Large intestine (tissue), 3 donors: ENCODE data around the gene HNF1B. TPM values are rescaled to one million over a fixed set of nuclear protein-coding genes. Genes with fewer than 3 reads are reported as not detected.
"Not testable (repeated sequence)": the region's sequence is repeated elsewhere in the genome, so short reads cannot be mapped to it uniquely, and the experiment has no call there.

Experiments
- DNase-seq, 2 donors: peaks; one replicate each; pipeline versions ENCODE4 v3.0.0 to v3.0.0-alpha.2; 2013
- H3K27ac ChIP-seq: one replicate; pipeline ENCODE4 v1.5.1; 2013; ENCODE audit warnings: low read length
- H3K27me3 ChIP-seq: 2 replicates; pipeline ENCODE4 v1.6.1; 2013; ENCODE audit warnings: low read length; ENCODE audit not compliant: control insufficient read depth, insufficient read depth
- H3K36me3 ChIP-seq: 2 replicates; pipeline ENCODE4 v1.6.1; 2013; ENCODE audit warnings: low read length; ENCODE audit not compliant: control insufficient read depth, insufficient read depth
- H3K4me1 ChIP-seq: one replicate; pipeline ENCODE4 v1.6.1; 2013; ENCODE audit warnings: low read length; ENCODE audit not compliant: control insufficient read depth, insufficient read depth
- H3K4me3 ChIP-seq: one replicate; pipeline ENCODE4 v1.5.1; 2013; ENCODE audit warnings: low read length
- H3K9me3 ChIP-seq: one replicate; pipeline ENCODE4 v1.6.1; 2013; ENCODE audit warnings: mild to moderate bottlenecking, low read depth, low read length, moderate library complexity; ENCODE audit not compliant: control insufficient read depth
- WGBS: methylation state at CpG from one replicate; pipeline ENCODE4 v1.1.5; 2013; ENCODE audit warnings: low lambda C conversion rate; ENCODE audit not compliant: insufficient coverage; 5-methylcytosine and 5-hydroxymethylcytosine counted together
- polyA plus RNA-seq: library from polyadenylated mRNA; unstranded; fragments of 120-200 nt; gene quantifications from one replicate; pipeline ENCODE4 v1.2.1, GENCODE V29; 2013

The HNF1B gene
- polyA plus RNA-seq, 1 donor, result 21.5 TPM

GRCh38 chr17:37782460-37782859 is 37.6 kb upstream of the HNF1B start:
- not testable (repeated sequence) for H3K9me3 ChIP-seq, DNase-seq, H3K4me1 ChIP-seq, H3K36me3 ChIP-seq, H3K27ac ChIP-seq, H3K4me3 ChIP-seq, H3K27me3 ChIP-seq
- WGBS, result no CpG with 5 or more reads among the region's 1 CpG

- Histone ChIP-seq H3K9me3 (no peaks in the 10 kb centered on the region), H3K27ac (no peak overlapping the region), H3K4me1 (no peaks in the 10 kb centered on the region), H3K36me3 (no peaks in the 10 kb centered on the region), H3K4me3 (no peak overlapping the region), H3K27me3 (no peaks in the 10 kb centered on the region)
- no peak for DNase-seq
- no CpG with 5 or more reads among the region's 2 CpGs for WGBS
These were observed 36.6 kb upstream of the HNF1B start for GRCh38 chr17:37781451-37781850.

GRCh38 chr17:37779554-37779953 is 34.7 kb upstream of the HNF1B start:
- H3K4me1 ChIP-seq, result no peaks in the 10 kb centered on the region
- 95% methylated on average over 3 of the region's 4 CpGs for WGBS
- no peak overlapping the region for H3K4me3 ChIP-seq
- no peaks in the 10 kb centered on the region for H3K9me3 ChIP-seq
- H3K27me3 ChIP-seq, result no peaks in the 10 kb centered on the region
- no peak overlapping the region for H3K27ac ChIP-seq
- no peak for DNase-seq
- H3K36me3 ChIP-seq, result no peaks in the 10 kb centered on the region

- no peak for DNase-seq
These were observed 29.6 kb upstream of the HNF1B start for GRCh38 chr17:37774504-37774903.

GRCh38 chr17:37772982-37773381 is 28.1 kb upstream of the HNF1B start:
- Histone ChIP-seq H3K4me3 (no peak overlapping the region), H3K27ac (no peak overlapping the region), H3K4me1 (no peaks in the 10 kb centered on the region), H3K9me3 (no peaks in the 10 kb centered on the region), H3K27me3 (no peaks in the 10 kb centered on the region), H3K36me3 (no peaks in the 10 kb centered on the region)
- DNase-seq, result no peak
- no CpG with 5 or more reads among the region's 2 CpGs for WGBS

More at GRCh38 chr17:37774504-37774903, 29.6 kb upstream of the HNF1B start:
- H3K4me1 ChIP-seq, result no peaks in the 10 kb centered on the region
- H3K4me3 ChIP-seq, result no peak overlapping the region
- no peak overlapping the region for H3K27ac ChIP-seq
- 84% methylated on average over 2 of the region's 5 CpGs for WGBS
- H3K9me3 ChIP-seq, result no peaks in the 10 kb centered on the region
- no peaks in the 10 kb centered on the region for H3K27me3 ChIP-seq
- H3K36me3 ChIP-seq, result no peaks in the 10 kb centered on the region

- H3K36me3 ChIP-seq, result no peaks in the 10 kb centered on the region
- WGBS, result 100% methylated on average over 1 of the region's 17 CpGs
- peaks cover 6% of the 10 kb centered on the region for H3K4me1 ChIP-seq
- no peaks in the 10 kb centered on the region for H3K9me3 ChIP-seq
- no peak overlapping the region for H3K4me3 ChIP-seq
- H3K27me3 ChIP-seq, result no peaks in the 10 kb centered on the region
- peak; percentile 58 to 68 for DNase-seq
- H3K27ac ChIP-seq, result no peak overlapping the region
These were observed 26.0 kb upstream of the HNF1B start for GRCh38 chr17:37770631-37771518.

- no peaks in the 10 kb centered on the region for H3K27me3 ChIP-seq
- no peak for DNase-seq
- H3K36me3 ChIP-seq, result no peaks in the 10 kb centered on the region
- no peaks in the 10 kb centered on the region for H3K9me3 ChIP-seq
- no CpG with 5 or more reads among the region's 6 CpGs for WGBS
- no peak overlapping the region for H3K4me3 ChIP-seq
- H3K4me1 ChIP-seq, result peaks cover 6% of the 10 kb centered on the region
- H3K27ac ChIP-seq, result no peak overlapping the region
These were observed 24.2 kb upstream of the HNF1B start for GRCh38 chr17:37769050-37769449.

- WGBS, result no CpG with 5 or more reads among the region's 2 CpGs
- no peaks in the 10 kb centered on the region for H3K9me3 ChIP-seq
- H3K36me3 ChIP-seq, result no peaks in the 10 kb centered on the region
- no peak overlapping the region for H3K4me3 ChIP-seq
- H3K4me1 ChIP-seq, result peaks cover 6% of the 10 kb centered on the region
- H3K27ac ChIP-seq, result no peak overlapping the region
- DNase-seq, result no peak
- H3K27me3 ChIP-seq, result no peaks in the 10 kb centered on the region
These were observed 23.6 kb upstream of the HNF1B start for GRCh38 chr17:37768438-37768837.

GRCh38 chr17:37766971-37767370 is 22.1 kb upstream of the HNF1B start:
- Histone ChIP-seq H3K27ac (no peak overlapping the region), H3K27me3 (no peaks in the 10 kb centered on the region), H3K4me1 (peaks cover 6% of the 10 kb centered on the region), H3K4me3 (no peak overlapping the region), H3K36me3 (no peaks in the 10 kb centered on the region), H3K9me3 (no peaks in the 10 kb centered on the region)
- no CpG with 5 or more reads among the region's 6 CpGs for WGBS
- peak in 1 of 2 donors; percentile 58 for DNase-seq

GRCh38 chr17:37764383-37764782 is 19.5 kb upstream of the HNF1B start:
- H3K27me3 ChIP-seq, result no peaks in the 10 kb centered on the region
- peaks cover 12% of the 10 kb centered on the region for H3K4me1 ChIP-seq
- H3K9me3 ChIP-seq, result no peaks in the 10 kb centered on the region
- no peak for DNase-seq
- no peak overlapping the region for H3K27ac ChIP-seq
- H3K36me3 ChIP-seq, result no peaks in the 10 kb centered on the region
- 75% methylated on average over 1 of the region's 3 CpGs for WGBS
- no peak overlapping the region for H3K4me3 ChIP-seq

GRCh38 chr17:37762666-37763065 is 17.8 kb upstream of the HNF1B start:
- H3K27ac ChIP-seq, result no peak overlapping the region
- no peaks in the 10 kb centered on the region for H3K9me3 ChIP-seq
- H3K27me3 ChIP-seq, result no peaks in the 10 kb centered on the region
- H3K4me1 ChIP-seq, result peaks cover 12% of the 10 kb centered on the region
- H3K36me3 ChIP-seq, result no peaks in the 10 kb centered on the region
- no peak overlapping the region for H3K4me3 ChIP-seq
- no peak for DNase-seq
- WGBS, result no CpG with 5 or more reads among the region's 7 CpGs
